K562 (cell line): ENCODE measurements around the gene IRF6. TPM values are rescaled to one million over a fixed set of nuclear protein-coding genes. Genes with fewer than 3 reads are reported as not detected.

ENCODE experiments used
- CBX2 ChIP-seq: fragments of 200-600 bp; sonication (generic); IDR thresholded peaks from one replicate; pipeline ENCODE4 v1.6.1; 2012; ENCODE audit warnings: mild to moderate bottlenecking, low read length, inconsistent platforms; ENCODE audit not compliant: insufficient read depth, poor library complexity, severe bottlenecking
- CREM ChIP-seq: IDR thresholded peaks from 2 replicates; pipeline ENCODE4 v1.6.1; 2014; ENCODE audit warnings: antibody characterized with exemption, low read depth
- EP400 ChIP-seq: fragments of 450-650 bp; IDR thresholded peaks from 2 replicates; pipeline ENCODE4 v1.6.1; 2017; ENCODE audit warnings: antibody characterized with exemption, mild to moderate bottlenecking, moderate library complexity
- GTF2A2 ChIP-seq: IDR thresholded peaks from 2 replicates; pipeline ENCODE4 v1.6.1; 2016; ENCODE audit warnings: mild to moderate bottlenecking, missing genetic modification characterization, missing compliant biosample characterization
- HBP1 ChIP-seq: fragments of 450-650 bp; formaldehyde crosslinking; IDR thresholded peaks from 2 replicates; pipeline ENCODE4 v1.4.0; 2022; ENCODE audit warnings: missing genetic modification characterization
- MYBL2 ChIP-seq, 2 experiments: fragments of 450-650 bp in 1 of 2; sonication (generic) in 1 of 2; formaldehyde crosslinking in 1 of 2; IDR thresholded peaks; 2 replicates each; pipeline versions ENCODE4 v1.6.1 to v1.8.1; 2017 to 2022; ENCODE audit warnings: borderline replicate concordance in 1 of 2, inconsistent platforms in 1 of 2, low read depth in 1 of 2, mild to moderate bottlenecking in 1 of 2, missing genetic modification reagents in 1 of 2, moderate library complexity in 1 of 2
- SIX5 ChIP-seq, 2 experiments: IDR thresholded peaks; 2 replicates each; pipeline ENCODE4 v1.6.1; 2011; ENCODE audit warnings: low read length in 2 of 2, borderline replicate concordance in 1 of 2, low read depth in 1 of 2, mild to moderate bottlenecking in 1 of 2, moderate library complexity in 1 of 2; ENCODE audit not compliant: insufficient read depth in 1 of 2
- TAL1 ChIP-seq: fragments of 450-650 bp; IDR thresholded peaks from 2 replicates; pipeline ENCODE4 v1.6.1; 2016; ENCODE audit warnings: mild to moderate bottlenecking
- ZHX1 ChIP-seq: fragments of 150-350 bp; conservative IDR thresholded peaks from 2 replicates; pipeline ENCODE4 v1.6.1; 2014; ENCODE audit warnings: low read length
- ZNF174 ChIP-seq: fragments of 250-450 bp; sonication (Bioruptor Pico); IDR thresholded peaks from 2 replicates; pipeline ENCODE4 v1.4.0; 2020; ENCODE audit warnings: mild to moderate bottlenecking
- ZNF217 ChIP-seq: sonication (generic); formaldehyde crosslinking; IDR thresholded peaks from 2 replicates; pipeline ENCODE4 v1.8.0; 2022; ENCODE audit warnings: mild to moderate bottlenecking, missing genetic modification reagents
- polyA plus RNA-seq, 8 experiments: library from polyadenylated mRNA; depleted of rRNA in 4 of 8; stranded (reverse) in 5 of 8; unstranded in 3 of 8; fragments of >200 nt; fragmentation: Nextera tagmentation in 2 of 8; fragmentation: Illumina TruSeq in 1 of 8; extraction: Ambion mirVana in 2 of 8; extraction: Trizol in 1 of 8; gene quantifications; 2 replicates each; pipeline versions ENCODE4 v1.2.1 to v1.2.3, GENCODE V29; 2011 to 2014; ENCODE audit warnings: inconsistent platforms in 1 of 8, missing spikeins in 1 of 8
- total RNA-seq, 7 experiments: library from RNA; depleted of rRNA in 6 of 7; stranded (reverse); fragments of >200 nt in 6 of 7; fragmentation: Illumina TruSeq in 2 of 7; extraction: Trizol in 2 of 7; gene quantifications; 2 replicates each; pipeline versions ENCODE4 v1.2.1 to v1.2.3, GENCODE V29; 2011 to 2021; ENCODE audit warnings: low replicate concordance in 1 of 7

The IRF6 gene
- total and polyA plus RNA-seq, 9 of the 15 experiments (the other 6 are each of a cell fraction or from before 2014, with no cell fraction given): 0.03 to 0.65 (median 0.17) TPM

- TF ChIP-seq EP400 (peak; percentile 85), TAL1 (no peak), HBP1 (0 out of 2 replicates have a peak, but pooled peaks have one; percentile 21), ZNF217 (CRISPR knock-in tag) (no peak), SIX5 (IDR thresholded peaks at IDR 0.05; ENCODE audit: borderline replicate concordance in 1 of 2, insufficient read depth in 1 of 2, low read depth in 1 of 2, low read length in 2 of 2) (no peak; a peak in 1 of 4 replicates), CREM (peak; percentile 99), ZNF174 (no peak), ZHX1 (peak; percentile 90; the same call in 1 of the 2 replicates), GTF2A2 (peak; percentile 56; the same call in 1 of the 2 replicates), MYBL2 (IDR thresholded peaks at IDR 0.05; ENCODE audit: low read depth) (no peak), MYBL2 (CRISPR knock-in tag; IDR thresholded peaks at IDR 0.05; ENCODE audit: borderline replicate concordance) (no peak), CBX2 (no peak)
These were observed 21.4 kb downstream of the IRF6 start, which contains the start of gene C1orf74 (continued) for GRCh38 chr1:209784265-209785169.
